Smooth muscle cell (in vitro differentiated cells): ENCODE data around the gene SIPA1L3. TPM values are rescaled to one million over a fixed set of nuclear protein-coding genes. Genes with fewer than 3 reads are reported as not detected.

Source experiments
- DNase-seq: peaks from one replicate; lab custom pipeline; 2025; ENCODE audit not compliant: unreplicated experiment; lab: John Stamatoyannopoulos, UW
- H2AFZ ChIP-seq: fragments of 200-600 bp; sonication (generic); 2 replicates; pipeline ENCODE4 v1.6.0; 2016; ENCODE audit warnings: antibody characterized with exemption, low read depth, mild to moderate bottlenecking
- H3F3A ChIP-seq: fragments of 200-600 bp; sonication (generic); 2 replicates; pipeline ENCODE4 v1.6.0; 2017; ENCODE audit warnings: antibody characterized with exemption, low read depth
- H3K27ac ChIP-seq: fragments of 200-600 bp; sonication (generic); 2 replicates; pipeline ENCODE4 v1.5.1; 2016; ENCODE audit warnings: low read depth, mild to moderate bottlenecking
- H3K27me3 ChIP-seq: fragments of 200-600 bp; sonication (generic); 2 replicates; pipeline ENCODE4 v1.6.1; 2016; ENCODE audit warnings: low read depth, mild to moderate bottlenecking
- H3K36me3 ChIP-seq: fragments of 200-600 bp; sonication (generic); 2 replicates; pipeline ENCODE4 v1.5.1; 2016; ENCODE audit warnings: low read depth
- H3K4me1 ChIP-seq: fragments of 200-600 bp; sonication (generic); 2 replicates; pipeline ENCODE4 v1.5.1; 2016; ENCODE audit warnings: low read depth
- H3K4me2 ChIP-seq: fragments of 200-600 bp; sonication (generic); 2 replicates; pipeline ENCODE4 v1.6.0; 2016; ENCODE audit warnings: mild to moderate bottlenecking
- H3K4me3 ChIP-seq: fragments of 200-600 bp; sonication (generic); 2 replicates; pipeline ENCODE4 v1.5.1; 2016; ENCODE audit warnings: mild to moderate bottlenecking
- H3K79me2 ChIP-seq: fragments of 200-600 bp; sonication (generic); 2 replicates; pipeline ENCODE4 v1.6.0; 2016; ENCODE audit warnings: low read depth, mild to moderate bottlenecking
- H3K9ac ChIP-seq: fragments of 200-600 bp; sonication (generic); 2 replicates; pipeline ENCODE4 v1.6.0; 2016; ENCODE audit warnings: low read depth
- H3K9me3 ChIP-seq: fragments of 200-600 bp; sonication (generic); replicated peaks from 2 replicates; pipeline ENCODE4 v1.5.1; 2016; ENCODE audit warnings: low read depth
- H4K20me1 ChIP-seq: fragments of 200-600 bp; sonication (generic); 2 replicates; pipeline ENCODE4 v1.6.0; 2016; ENCODE audit warnings: low read depth
- CTCF ChIP-seq: fragments of 200-600 bp; sonication (generic); IDR thresholded peaks from 2 replicates; pipeline ENCODE4 v1.5.1; 2017; ENCODE audit warnings: borderline replicate concordance, mild to moderate bottlenecking, antibody characterized with exemption; ENCODE audit not compliant: insufficient read depth, poor library complexity, severe bottlenecking
- WGBS: methylation state at CpG from one replicate; pipeline ENCODE4 v1.1.7; 2016; ENCODE audit warnings: low lambda C conversion rate; 5-methylcytosine and 5-hydroxymethylcytosine counted together
- polyA plus RNA-seq: library from polyadenylated mRNA; unstranded; fragments of >200 nt; fragmentation: Nextera tagmentation; extraction: Ambion mirVana; gene quantifications from 2 replicates; pipeline ENCODE4 v1.2.1, GENCODE V29; 2016
- total RNA-seq: library from RNA; depleted of rRNA; stranded (reverse); fragments of >200 nt; gene quantifications from 2 replicates; pipeline ENCODE4 v1.2.3, GENCODE V29; 2014

Gene SIPA1L3
- total and polyA plus RNA-seq, 2 experiments from 2014 or later, result 6.5 to 7.6 TPM

- 100% methylated on average over 3 of the region's 3 CpGs for WGBS
- Histone ChIP-seq H3K36me3 (no peaks in the 10 kb centered on the region), H4K20me1 (no peaks in the 10 kb centered on the region), H3K4me2 (no peak overlapping the region), H3K4me3 (no peak overlapping the region), H3K9me3 (no peaks in the 10 kb centered on the region), H3K27ac (peak overlapping the region; percentile 81), H3K9ac (no peak overlapping the region), H3K79me2 (no peaks in the 10 kb centered on the region), H3F3A (peaks cover 9% of the 10 kb centered on the region), H3K4me1 (peaks cover 10% of the 10 kb centered on the region), H3K27me3 (no peaks in the 10 kb centered on the region), H2AFZ (no peak overlapping the region)
- TF ChIP-seq CTCF, result no peak
- DNase-seq, result no peak
Measured at GRCh38 chr19:37998801-37999308, 91.8 kb downstream of the SIPA1L3 start.

- no peak for DNase-seq
- Histone ChIP-seq H3K9ac (no peak overlapping the region), H2AFZ (no peak overlapping the region), H3K27ac (peak overlapping the region; percentile 81), H4K20me1 (no peaks in the 10 kb centered on the region), H3K79me2 (no peaks in the 10 kb centered on the region), H3K9me3 (no peaks in the 10 kb centered on the region), H3K4me1 (peaks cover 15% of the 10 kb centered on the region), H3F3A (peaks cover 14% of the 10 kb centered on the region), H3K4me2 (no peak overlapping the region), H3K36me3 (no peaks in the 10 kb centered on the region), H3K4me3 (no peak overlapping the region), H3K27me3 (no peaks in the 10 kb centered on the region)
- TF ChIP-seq CTCF, result no peak
- 89% methylated on average over 20 of the region's 20 CpGs for WGBS
Measured at GRCh38 chr19:37999309-38000213, 92.6 kb downstream of the SIPA1L3 start.

- Histone ChIP-seq H4K20me1 (no peaks in the 10 kb centered on the region), H3K36me3 (no peaks in the 10 kb centered on the region), H3K9me3 (no peaks in the 10 kb centered on the region), H3K9ac (no peak overlapping the region), H2AFZ (no peak overlapping the region), H3F3A (peaks cover 14% of the 10 kb centered on the region), H3K4me1 (peaks cover 25% of the 10 kb centered on the region), H3K79me2 (no peaks in the 10 kb centered on the region), H3K4me3 (no peak overlapping the region), H3K27ac (no peak overlapping the region), H3K4me2 (no peak overlapping the region), H3K27me3 (no peaks in the 10 kb centered on the region)
- DNase-seq, result no peak
- WGBS, result 84% methylated on average over 5 of the region's 5 CpGs
- no peak for TF ChIP-seq CTCF
Measured at GRCh38 chr19:38001158-38001781, 94.3 kb downstream of the SIPA1L3 start.
